Heart right ventricle (tissue), 16 donors: Measurements from ENCODE around the gene OR1I1. TPM values are rescaled to one million over a fixed set of nuclear protein-coding genes. Genes with fewer than 3 reads are reported as not detected.
"Not testable (repeated sequence)": the region's sequence is repeated elsewhere in the genome, so short reads cannot be mapped to it uniquely, and the experiment has no call there.

Experiments used
- ATAC-seq, 8 donors: fragments of 200-7000 bp; cut with Tn5 transposase; one replicate each; pipeline ENCODE4 v1.9.1; 2020; ENCODE audit warnings: mild to moderate bottlenecking in 8 of 8, moderate library complexity in 8 of 8, moderate number of reproducible peaks in 1 of 8
- DNase-seq, 2 donors: peaks; one replicate each; pipeline ENCODE4 v3.0.0-alpha.2; 2020
- H3K27ac ChIP-seq, 10 donors: fragments of 200-600 bp; sonication (generic) in 2 of 10; one replicate each; pipeline versions ENCODE4 v1.5.0 to v1.8.0; 2020 to 2022; ENCODE audit warnings: mild to moderate bottlenecking in 3 of 10
- H3K27me3 ChIP-seq, 7 donors: fragments of 200-600 bp; one replicate each; pipeline ENCODE4 v1.8.0; 2021 to 2022; ENCODE audit warnings: mild to moderate bottlenecking in 2 of 7
- H3K36me3 ChIP-seq, 9 donors: fragments of 200-600 bp; sonication (generic) in 1 of 9; one replicate each; pipeline versions ENCODE4 v1.5.0 to v1.8.0; 2020 to 2022; ENCODE audit warnings: mild to moderate bottlenecking in 2 of 9
- H3K4me1 ChIP-seq, 9 donors: fragments of 200-600 bp; sonication (generic) in 1 of 9; one replicate each; pipeline versions ENCODE4 v1.5.0 to v1.8.0; 2020 to 2022; ENCODE audit warnings: mild to moderate bottlenecking in 4 of 9
- H3K4me3 ChIP-seq, 10 donors: fragments of 200-600 bp; sonication (generic) in 2 of 10; one replicate each; pipeline versions ENCODE4 v1.5.0 to v1.8.0; 2020 to 2022; ENCODE audit warnings: mild to moderate bottlenecking in 7 of 10, moderate library complexity in 2 of 10
- H3K9me3 ChIP-seq, 11 donors: fragments of 200-600 bp in 10 of 11; sonication (generic) in 2 of 11; one replicate each; pipeline versions ENCODE4 v1.5.0 to v1.8.0; 2013 to 2022; ENCODE audit warnings: mild to moderate bottlenecking in 2 of 11, control low read depth in 1 of 11, moderate library complexity in 1 of 11
- CTCF ChIP-seq, 9 donors: fragments of 200-600 bp; sonication (generic) in 2 of 9; IDR thresholded peaks; one replicate each; pipeline versions ENCODE4 v1.5.0 to v1.8.0; 2021 to 2022; ENCODE audit warnings: antibody characterized with exemption in 9 of 9, mild to moderate bottlenecking in 5 of 9, moderate library complexity in 1 of 9
- WGBS, 2 donors: extraction: QIAGEN DNeasy Blood & Tissue Kit; methylation state at CpG; one replicate each; pipeline ENCODE4 v1.1.7; 2013; ENCODE audit warnings: inconsistent platforms in 1 of 2; 5-methylcytosine and 5-hydroxymethylcytosine counted together
- intact Hi-C, 10 donors: fragments of 100-400 bp; cut with DNase I; formaldehyde crosslinking; loops; one replicate each; pipeline versions ENCODE4 v1.11.1 to v1.14.2; 2022
- polyA plus RNA-seq, 2 donors: library from polyadenylated mRNA; stranded (reverse); fragments of 200-250 nt; gene quantifications; one replicate each; pipeline ENCODE4 v1.2.3, GENCODE V29; 2013
- total RNA-seq, 10 donors: library from RNA; stranded (reverse); fragmentation: NEBNext Ultra II Directional in 3 of 10; extraction: Animal tissue kit (Norgen Biotek cat#: 25700) in 3 of 10; gene quantifications; one replicate each; pipeline versions ENCODE4 v1.2.1 to v1.2.4, GENCODE V29; 2021 to 2023
- donor health status: Arrhythmogenic right ventricular cardiomyopathy.
- donor health status: ischemic (EF 13 %, LVEDD 7.1; RV severe dilation, severe dysfunction).
- donor health status: healthy with polysubstance abuse.
- donor health status: DM: no; HTN: yes; CAD: no.
- donor health status: DM: no; HTN: no; CAD: no.
- donor health status: ischemic (EF 25% LVEDD 6.9; RV normal size, moderate dysfunction).
- donor health status: ischemic (EF 25% LVEDD 5.7; RV mildly dilated, moderate dysfunction).
- donor health status: healthy.
- donor health status: DM: yes; HTN: yes; CAD: no.
- donor health status: Ischemic cardiomyopathy.
- donor health status: ischemic (EF 35%, LVEDD 5.7; RV mildly dilated, moderate dysfunction).
- donor health status: nonischemic (EF 11% LVEDD 7.7; RV severe dilation, severe dysfunction).
- donor health status: DM: yes; HTN: yes; CAD: no.
- donor health status: PGD.
- donor health status: ischemic (EF 29% LVEDD 5.4; RV normal size, mild dysfunction).
- donor health status: nonischemic (EF 23%, LVEDD 6.1; RV moderate dilation, normal function).

OR1I1 gene
- total and polyA plus RNA-seq, 12 donors: not detected

- WGBS, 2 donors: 71 to 74% methylated on average over 5 of the region's 5 CpGs
- H3K36me3 ChIP-seq: no peaks in the 10 kb centered on the region
- no peak overlapping the region for H3K27ac ChIP-seq
- H3K4me3 ChIP-seq: no peak overlapping the region
- intact Hi-C loops: no loop called here
- ATAC-seq (no peak), DNase-seq (no peak)
- no peaks in the 10 kb centered on the region for H3K4me1 ChIP-seq
- H3K27me3 ChIP-seq: peaks cover 0 to 42% (median 19%) of the 10 kb centered on the region in 7 donors
- no peak for TF ChIP-seq CTCF (IDR thresholded peaks at IDR 0.05)
- H3K9me3 ChIP-seq: peaks cover 0 to 6% (median 0%) of the 10 kb centered on the region in 11 donors
Observed at GRCh38 chr19:15048128-15048527, 33.9 kb upstream of the OR1I1 start.

- Histone ChIP-seq H3K27ac (no peak within 1 kb of the TSS), H3K27me3 (peaks cover 0 to 46% (median 22%) of the 10 kb centered on the region in 7 donors), H3K4me1 (no peaks in the 10 kb centered on the region), H3K4me3 (no peak within 1 kb of the TSS), H3K36me3 (no peaks in the 10 kb centered on the region), H3K9me3 (peaks cover 0 to 6% (median 0%) of the 10 kb centered on the region in 11 donors)
- 88 to 93% methylated on average over 11 of the region's 11 CpGs for WGBS, 2 donors
- no peak for DNase-seq
- intact Hi-C loops: no loop called here
- no peak for ATAC-seq
- no peak for TF ChIP-seq CTCF (IDR thresholded peaks at IDR 0.05)
Observed at GRCh38 chr19:15048885-15049541, 33.0 kb upstream of the OR1I1 start, which contains the start of gene CASP14. Gene CASP14 (plus strand): TSS chr19:15049480. CDS start chr19:15052252, 2,772 bp downstream.

GRCh38 chr19:15050639-15051038 lies 31.4 kb upstream of the OR1I1 start:
- Histone ChIP-seq H3K4me3 (no peak overlapping the region), H3K27ac (no peak overlapping the region), H3K9me3 (peaks cover 0 to 6% (median 0%) of the 10 kb centered on the region in 11 donors), H3K36me3 (no peaks in the 10 kb centered on the region), H3K27me3 (peaks cover 0 to 55% (median 23%) of the 10 kb centered on the region in 7 donors), H3K4me1 (no peaks in the 10 kb centered on the region)
- intact Hi-C loops: no loop called here
- 82 to 85% methylated on average over 2 of the region's 2 CpGs for WGBS, 2 donors
- ATAC-seq: no peak
- TF ChIP-seq CTCF (IDR thresholded peaks at IDR 0.05): no peak
- DNase-seq: no peak

GRCh38 chr19:15062036-15062435 lies 20.0 kb upstream of the OR1I1 start:
- no peak overlapping the region for H3K27ac ChIP-seq
- H3K27me3 ChIP-seq: peaks cover 0 to 60% (median 17%) of the 10 kb centered on the region in 7 donors
- WGBS, 2 donors: 76 to 80% methylated on average over 12 of the region's 12 CpGs
- ATAC-seq (no peak), DNase-seq (no peak)
- no peak for TF ChIP-seq CTCF (IDR thresholded peaks at IDR 0.05)
- no peaks in the 10 kb centered on the region for H3K36me3 ChIP-seq
- no peak overlapping the region for H3K4me3 ChIP-seq
- intact Hi-C loops: no loop called here
- no peaks in the 10 kb centered on the region for H3K4me1 ChIP-seq
- H3K9me3 ChIP-seq: no peaks in the 10 kb centered on the region

- intact Hi-C loops, DNase-seq: not testable (repeated sequence)
- peaks cover 0 to 49% (median 32%) of the 10 kb centered on the region in 7 donors for H3K27me3 ChIP-seq
Observed at GRCh38 chr19:15070386-15070785, 11.6 kb upstream of the OR1I1 start.

More at GRCh38 chr19:15070386-15070785, 11.6 kb upstream of the OR1I1 start:
- H3K9me3 ChIP-seq, H3K4me3 ChIP-seq, H3K4me1 ChIP-seq, H3K36me3 ChIP-seq, ATAC-seq, H3K27ac ChIP-seq: not testable (repeated sequence)
- WGBS, 2 donors: 61 to 62% methylated on average over 4 of the region's 4 CpGs
